ENCODE measurements around the gene DDN. TPM values are rescaled to one million over a fixed set of nuclear protein-coding genes. Genes with fewer than 3 reads are reported as not detected.

The DDN gene
- total and polyA plus RNA-seq, 10 of the 15 experiments (the other 5 are each of a cell fraction or from before 2014, with no cell fraction given): 0.10 to 13.4 (median 3.7) TPM

- TF ChIP-seq MYC (IDR thresholded peaks at IDR 0.05; ENCODE audit: insufficient read depth, insufficient read length, insufficient replicate concordance, low read length, severe bottlenecking): no peak
- TF ChIP-seq RB1 (IDR thresholded peaks at IDR 0.05; ENCODE audit: borderline replicate concordance): no peak
- no peak for TF ChIP-seq BHLHE40 (IDR thresholded peaks at IDR 0.05; ENCODE audit: borderline replicate concordance in 1 of 2, low read depth in 2 of 2, low read length in 1 of 2)
- no peak for TF ChIP-seq ATF7 (IDR thresholded peaks at IDR 0.05; ENCODE audit: low read depth)
- TF ChIP-seq CBX3 (IDR thresholded peaks at IDR 0.05; ENCODE audit: borderline replicate concordance, low read depth): no peak
- TF ChIP-seq NR2C1 (IDR thresholded peaks at IDR 0.05): no peak
These were observed 13.7 kb downstream of the DDN start (continued) for GRCh38 chr12:48985475-48985897.

- intact Hi-C loops (cut with micrococcal nuclease; ENCODE audit: unreplicated experiment): no loop called here
- peaks cover 28% of the 10 kb centered on the region for H3K4me1 ChIP-seq (ENCODE audit: control insufficient read depth, insufficient read depth, low read length)
- RAD21 ChIA-PET (ENCODE audit: unreplicated experiment): interaction anchor here (0.8 to 1.1 kb wide), 2 partner anchors 12 to 130 kb away, joined by 3 to 4 read pairs; no protein-coding TSS in a partner anchor
- no peaks in the 10 kb centered on the region; the same call in 1 of the 2 replicates for H4K20me1 ChIP-seq (ENCODE audit: control insufficient read depth, insufficient read depth)
- H3K9ac ChIP-seq (ENCODE audit: control insufficient read depth, insufficient read depth, low read length): no peak overlapping the region
- in situ Hi-C loops (cut with MboI): no loop called here
- CTCF ChIA-PET: interaction anchor here (0.7 to 9.5 kb wide), 10 partner anchors 9 to 130 kb away, joined by 3 to 106 read pairs (median 6); partner anchors contain the start of genes DDX23, FKBP11 and WNT10B
- no peak overlapping the region for H3K4me2 ChIP-seq (ENCODE audit: control insufficient read depth, insufficient read depth)
- no peak for FAIRE-seq
- peaks cover 26 to 43% of the 10 kb centered on the region in 2 experiments for H3K27me3 ChIP-seq (replicated peaks in 1 of 2; ENCODE audit: control insufficient read depth in 2 of 2, insufficient read depth in 2 of 2, low read length in 1 of 2)
- TF ChIP-seq HDAC6 (IDR thresholded peaks at IDR 0.05; ENCODE audit: unreplicated experiment) (no peak), ZNF384 (IDR thresholded peaks at IDR 0.05; ENCODE audit: borderline replicate concordance, low read depth, low read length) (no peak), SIN3A (IDR thresholded peaks at IDR 0.05; ENCODE audit: low read depth, low read length) (no peak), RAD51 (IDR thresholded peaks at IDR 0.05) (no peak), POLR2AphosphoS2 (IDR thresholded peaks at IDR 0.05; ENCODE audit: low read depth, low read length) (no peak), GABPA (IDR thresholded peaks at IDR 0.05; ENCODE audit: low read depth) (no peak), CBX3 (IDR thresholded peaks at IDR 0.05; ENCODE audit: borderline replicate concordance, low read depth) (no peak), NR2C1 (IDR thresholded peaks at IDR 0.05) (no peak), ZBTB33 (IDR thresholded peaks at IDR 0.05) (no peak)
- H2AFZ ChIP-seq (ENCODE audit: control insufficient read depth, low read depth, low read length): no peak overlapping the region
- H3K79me2 ChIP-seq (ENCODE audit: control insufficient read depth, insufficient read depth, low read length): no peaks in the 10 kb centered on the region
- WGBS (ENCODE audit: insufficient coverage, insufficient replicate concordance, low lambda C conversion rate, missing lambda C conversion rate): 42% methylated on average over 6 of the region's 6 CpGs
- POLR2A ChIA-PET: no interaction called here
- H3K36me3 ChIP-seq (ENCODE audit: control insufficient read depth in 2 of 2, insufficient read depth in 2 of 2, low read length in 1 of 2): no peaks in the 10 kb centered on the region
- no peak overlapping the region for H3K27ac ChIP-seq (ENCODE audit: control insufficient read depth, insufficient read depth)
- no peak for ATAC-seq
- DNase-seq (ENCODE audit: low read depth, low spot score): no peak
- SMC1A ChIA-PET (ENCODE audit: uncharacterized antibody, unreplicated experiment): interaction anchor here (0.8 to 3.2 kb wide), 5 partner anchors 14 to 130 kb away, joined by 3 to 13 read pairs (median 4); partner anchors contain the start of genes ARF3, DDX23 and FKBP11
- no peaks in the 10 kb centered on the region for H3K9me3 ChIP-seq (replicated peaks; ENCODE audit: control insufficient read depth, insufficient read depth, low read length)
- no TSS peak for BruUV-seq (replicated peaks)
- no peak overlapping the region for H3K4me3 ChIP-seq
These were observed 16.6 kb downstream of the DDN start for GRCh38 chr12:48982397-48983080.

All from GM12878 (cell line).